CD4-positive, alpha-beta T cell (primary cell): ENCODE data around the gene CRACR2A. TPM values are rescaled to one million over a fixed set of nuclear protein-coding genes. Genes with fewer than 3 reads are reported as not detected.

ENCODE experiments used
- ATAC-seq: fragments of 200-7000 bp; cut with Tn5 transposase; one replicate; pipeline ENCODE4 v1.10.0; 2022; ENCODE audit warnings: mild to moderate bottlenecking; ENCODE audit not compliant: poor library complexity
- CTCF ChIA-PET: fragments of 350-600 bp; sonication (Branson Sonifier 250); formaldehyde crosslinking; loops from one replicate; lab custom pipeline; 2021; ENCODE audit warnings: antibody characterized with exemption, inconsistent platforms; lab: Charles Lee
- POLR2A ChIA-PET: fragments of 350-600 bp; sonication (Branson Sonifier 250); formaldehyde crosslinking; loops from one replicate; lab custom pipeline; 2021; ENCODE audit warnings: antibody characterized with exemption, inconsistent platforms; lab: Charles Lee
- DNase-seq, 14 experiments: peaks; one replicate each; pipeline ENCODE4 v3.0.0-alpha.2; 2013 to 2020; ENCODE audit warnings: mixed read lengths in 2 of 14
- H3K27ac ChIP-seq, 2 donors: one replicate each; pipeline versions ENCODE4 v1.5.1 to v1.7.0; 2013; ENCODE audit warnings: low read length in 2 of 2, low read depth in 1 of 2, mild to moderate bottlenecking in 1 of 2
- H3K27me3 ChIP-seq, 2 experiments: 1 replicate in 1 of 2; 2 replicates in 1 of 2; pipeline versions ENCODE4 v1.6.1 to v1.7.0; 2013; ENCODE audit warnings: low read length in 2 of 2, control low read depth in 1 of 2, mild to moderate bottlenecking in 1 of 2, moderate library complexity in 1 of 2; ENCODE audit not compliant: insufficient read depth in 2 of 2, control insufficient read depth in 1 of 2
- H3K36me3 ChIP-seq: one replicate; pipeline ENCODE4 v1.6.1; 2013; ENCODE audit warnings: low read length, control low read depth; ENCODE audit not compliant: insufficient read depth
- H3K4me1 ChIP-seq: one replicate; pipeline ENCODE4 v1.6.1; 2013; ENCODE audit warnings: low read length, control low read depth; ENCODE audit not compliant: insufficient read depth
- H3K4me3 ChIP-seq: one replicate; pipeline ENCODE4 v1.5.1; 2013; ENCODE audit warnings: mild to moderate bottlenecking, low read length, moderate library complexity
- H3K9me3 ChIP-seq, 2 experiments: 1 replicate in 1 of 2; 2 replicates in 1 of 2; pipeline versions ENCODE4 v1.6.1 to v1.7.0; 2013; ENCODE audit warnings: low read length in 2 of 2, mild to moderate bottlenecking in 2 of 2, control low read depth in 1 of 2, moderate library complexity in 1 of 2; ENCODE audit not compliant: control insufficient read depth in 1 of 2, insufficient read depth in 1 of 2
- H3K27ac Mint-ChIP-seq: one replicate; pipeline ENCODE4 v1.8.0; 2020; ENCODE audit warnings: mixed read lengths
- H3K27me3 Mint-ChIP-seq: one replicate; pipeline ENCODE4 v1.8.0; 2021; ENCODE audit warnings: mixed read lengths
- H3K36me3 Mint-ChIP-seq: one replicate; pipeline ENCODE4 v1.8.0; 2021; ENCODE audit warnings: low read depth, mixed read lengths
- H3K4me1 Mint-ChIP-seq: one replicate; pipeline ENCODE4 v1.8.0; 2021; ENCODE audit warnings: low read depth, mixed read lengths
- H3K4me3 Mint-ChIP-seq: one replicate; pipeline ENCODE4 v1.8.0; 2020; ENCODE audit warnings: mild to moderate bottlenecking, mixed read lengths
- H3K9me3 Mint-ChIP-seq: one replicate; pipeline ENCODE4 v1.8.0; 2020; ENCODE audit warnings: mixed read lengths
- CTCF ChIP-seq: fragments of 200-600 bp; IDR thresholded peaks from one replicate; pipeline ENCODE4 v1.8.0; 2022; ENCODE audit warnings: antibody characterized with exemption, mild to moderate bottlenecking
- intact Hi-C, 2 experiments: fragments of 100-400 bp; cut with DNase I in 1 of 2; cut with micrococcal nuclease in 1 of 2; formaldehyde crosslinking; loops; one replicate each; pipeline versions ENCODE4 v1.15.1 to v1.9.0; 2023 to 2025; cut with DNase I, micrococcal nuclease
- total RNA-seq, 174 experiments: library from RNA in 2 of 174; stranded (reverse) in 2 of 174; gene quantifications; one replicate each; pipeline ENCODE4 v1.2.3 and lab custom pipeline; 2021 to 2026

The CRACR2A gene
- total RNA-seq, 2 experiments from 2014 or later, result 23.5 to 27.5 TPM

GRCh38 chr12:3671330-3672112, 81.4 kb downstream of the CRACR2A start:
- Histone ChIP-seq H3K27ac (no peak overlapping the region), H3K27me3 (no peaks in the 10 kb centered on the region), H3K4me3 (no peak overlapping the region), H3K9me3 (no peaks in the 10 kb centered on the region), H3K4me1 (no peaks in the 10 kb centered on the region), H3K36me3 (peaks cover 88% of the 10 kb centered on the region)
- Mint-ChIP-seq H3K4me1 (no peaks in the 10 kb centered on the region), H3K36me3 (peaks cover 94% of the 10 kb centered on the region), H3K9me3 (no peaks in the 10 kb centered on the region), H3K27ac (no peak overlapping the region), H3K4me3 (no peak overlapping the region), H3K27me3 (no peaks in the 10 kb centered on the region)
- intact Hi-C loops, result no loop called here
- ChIA-PET POLR2A (no interaction called here), CTCF (no interaction called here)
- DNase-seq, result no peak
- no peak for ATAC-seq
- TF ChIP-seq CTCF, result no peak

DNA sequence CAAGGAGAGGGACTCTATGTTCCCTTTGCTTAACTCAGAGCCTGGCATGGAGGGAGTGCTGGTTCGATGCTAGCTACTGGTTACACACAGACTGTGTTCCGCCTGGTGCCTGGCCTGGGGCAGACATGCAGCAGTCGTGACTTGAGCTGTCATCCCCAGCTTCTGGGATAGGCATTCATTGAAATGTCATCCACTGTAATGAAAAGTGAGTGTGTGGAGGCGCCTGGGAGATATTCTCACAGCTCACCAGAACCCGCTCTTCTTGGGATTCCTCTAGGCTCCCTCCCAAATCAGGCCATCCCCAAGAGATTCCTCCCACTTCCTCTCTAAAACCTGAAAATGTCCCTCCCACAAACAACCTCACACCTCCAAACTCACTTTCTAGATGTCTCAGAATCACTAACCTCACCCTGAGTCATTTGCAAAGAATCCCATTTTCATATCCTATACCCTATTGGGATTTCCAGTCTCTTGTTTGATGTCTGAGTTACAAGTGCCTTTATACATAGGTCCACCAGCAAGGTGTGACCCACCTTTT, 82.8 kb downstream of the CRACR2A start:
- H3K9me3 Mint-ChIP-seq, result no peaks in the 10 kb centered on the region
- ChIA-PET POLR2A (no interaction called here), CTCF (interaction anchor here (1.6 kb wide), 1 partner anchor 83 kb away, joined by 3 read pairs; the partner anchor contains the start of gene CRACR2A)
- no peak overlapping the region for H3K4me3 Mint-ChIP-seq
- no peak overlapping the region for H3K27ac Mint-ChIP-seq
- H3K4me1 Mint-ChIP-seq, result no peaks in the 10 kb centered on the region
- H3K4me1 ChIP-seq, result no peaks in the 10 kb centered on the region
- H3K36me3 ChIP-seq, result peaks cover 85% of the 10 kb centered on the region
- no peaks in the 10 kb centered on the region for H3K27me3 Mint-ChIP-seq
- H3K27me3 ChIP-seq, result no peaks in the 10 kb centered on the region
- DNase-seq (no peak), ATAC-seq (no peak)
- intact Hi-C loops, result no loop called here
- no peak overlapping the region for H3K4me3 ChIP-seq
- peaks cover 94% of the 10 kb centered on the region for H3K36me3 Mint-ChIP-seq
- no peak for TF ChIP-seq CTCF
- H3K9me3 ChIP-seq, result no peaks in the 10 kb centered on the region
- H3K27ac ChIP-seq, result no peak overlapping the region

GRCh38 chr12:3669594-3669993, 83.3 kb downstream of the CRACR2A start:
- no peaks in the 10 kb centered on the region for H3K9me3 ChIP-seq
- Mint-ChIP-seq H3K36me3 (peaks cover 96% of the 10 kb centered on the region), H3K27ac (no peak overlapping the region), H3K27me3 (no peaks in the 10 kb centered on the region), H3K9me3 (no peaks in the 10 kb centered on the region), H3K4me1 (no peaks in the 10 kb centered on the region), H3K4me3 (no peak overlapping the region)
- DNase-seq (no peak), ATAC-seq (no peak)
- H3K4me1 ChIP-seq, result no peaks in the 10 kb centered on the region
- H3K27me3 ChIP-seq, result no peaks in the 10 kb centered on the region
- TF ChIP-seq CTCF, result no peak
- H3K27ac ChIP-seq, result no peak overlapping the region
- intact Hi-C loops, result no loop called here
- POLR2A ChIA-PET, result no interaction called here
- no peak overlapping the region for H3K4me3 ChIP-seq
- CTCF ChIA-PET, result interaction anchor here (1.6 kb wide), 1 partner anchor 83 kb away, joined by 3 read pairs; the partner anchor contains the start of gene CRACR2A
- H3K36me3 ChIP-seq, result peaks cover 90% of the 10 kb centered on the region
